Epithelial cell of esophagus (primary cell): ENCODE results near the gene ADAMTSL5.
A peak's percentile ranks its signal among the peaks of the same experiment; 100 is the strongest.

Source experiments
- DNase-seq: peaks from one replicate; pipeline ENCODE4 v3.0.0; 2010; ENCODE audit warnings: low read depth
- H3K4me3 ChIP-seq: 2 replicates; pipeline ENCODE4 v1.5.1; 2011; ENCODE audit warnings: mild to moderate bottlenecking, low read length, control low read depth
- TF ChIP-seq, protein P1 (sequence below): IDR thresholded peaks from 2 replicates; pipeline ENCODE4 v1.5.1; 2011; ENCODE audit warnings: low read depth, mild to moderate bottlenecking, low read length, control low read depth, inconsistent platforms; ENCODE audit not compliant: insufficient read depth; ENCODE audit errors: missing control alignments

ADAMTSL5 gene

DNA sequence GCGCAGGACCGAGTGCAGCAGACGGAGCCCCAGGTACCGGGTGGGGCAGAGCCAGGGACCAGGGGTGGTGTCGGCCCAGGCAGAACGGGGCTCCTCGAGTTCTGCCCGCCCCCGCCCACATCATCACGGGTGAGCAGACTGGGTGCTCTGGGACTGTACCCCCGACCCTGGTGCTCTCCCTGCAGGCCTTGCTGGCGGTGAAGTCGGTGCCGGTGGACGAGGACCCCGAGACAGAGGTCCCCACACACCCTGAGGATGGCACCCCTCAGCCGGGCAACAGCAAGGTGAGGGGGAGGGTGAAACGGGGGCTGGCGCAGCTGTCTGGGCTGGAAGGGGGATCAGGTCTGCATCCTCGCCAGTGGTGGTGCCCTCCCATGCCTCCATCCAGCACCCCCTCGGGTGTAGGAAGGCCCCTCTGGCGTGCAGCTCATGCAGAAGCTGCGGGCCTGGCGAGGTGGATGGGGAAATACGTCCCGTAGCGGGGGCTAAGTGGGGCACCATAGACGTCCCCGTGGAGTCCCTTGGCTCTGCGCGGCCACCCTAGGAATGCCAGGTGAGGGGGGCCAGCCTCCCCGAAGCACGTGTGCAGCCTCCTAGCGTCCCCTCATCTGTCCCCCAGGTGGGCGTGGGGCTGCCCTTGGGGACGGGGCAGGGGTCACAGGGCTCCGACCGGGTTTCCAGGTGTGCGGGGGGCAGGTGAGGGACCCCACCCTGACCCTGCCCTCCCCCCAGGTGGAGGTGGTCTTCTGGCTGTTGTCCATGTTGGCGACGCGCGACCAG lies 56.5 kb downstream of the ADAMTSL5 start:
- H3K4me3 ChIP-seq = no peak overlapping the region
- DNase-seq = no peak
- TF ChIP-seq, protein P1, sequence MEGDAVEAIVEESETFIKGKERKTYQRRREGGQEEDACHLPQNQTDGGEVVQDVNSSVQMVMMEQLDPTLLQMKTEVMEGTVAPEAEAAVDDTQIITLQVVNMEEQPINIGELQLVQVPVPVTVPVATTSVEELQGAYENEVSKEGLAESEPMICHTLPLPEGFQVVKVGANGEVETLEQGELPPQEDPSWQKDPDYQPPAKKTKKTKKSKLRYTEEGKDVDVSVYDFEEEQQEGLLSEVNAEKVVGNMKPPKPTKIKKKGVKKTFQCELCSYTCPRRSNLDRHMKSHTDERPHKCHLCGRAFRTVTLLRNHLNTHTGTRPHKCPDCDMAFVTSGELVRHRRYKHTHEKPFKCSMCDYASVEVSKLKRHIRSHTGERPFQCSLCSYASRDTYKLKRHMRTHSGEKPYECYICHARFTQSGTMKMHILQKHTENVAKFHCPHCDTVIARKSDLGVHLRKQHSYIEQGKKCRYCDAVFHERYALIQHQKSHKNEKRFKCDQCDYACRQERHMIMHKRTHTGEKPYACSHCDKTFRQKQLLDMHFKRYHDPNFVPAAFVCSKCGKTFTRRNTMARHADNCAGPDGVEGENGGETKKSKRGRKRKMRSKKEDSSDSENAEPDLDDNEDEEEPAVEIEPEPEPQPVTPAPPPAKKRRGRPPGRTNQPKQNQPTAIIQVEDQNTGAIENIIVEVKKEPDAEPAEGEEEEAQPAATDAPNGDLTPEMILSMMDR = no peak

- TF ChIP-seq, protein P1 = no peak
- H3K4me3 ChIP-seq = no peak overlapping the region
- peak; percentile 89 for DNase-seq
Observed at GRCh38 chr19:1455336-1456120, 57.3 kb downstream of the ADAMTSL5 start.
